HG03280 (cell line): ENCODE results near the gene MAFB.

Source experiments
- ATAC-seq: cut with Tn5 transposase; IDR thresholded peaks from one replicate; pipeline ENCODE4 v1.9.1; 2021; ENCODE audit warnings: mild to moderate bottlenecking, moderate library complexity; ENCODE audit not compliant: unreplicated experiment

The MAFB gene

GRCh38 chr20:40663304-40663790 is 25.7 kb downstream of the MAFB start:
- no peak for ATAC-seq

GRCh38 chr20:40659567-40659966 is 29.5 kb downstream of the MAFB start:
- ATAC-seq: no peak

GRCh38 chr20:40658509-40658908 is 30.5 kb downstream of the MAFB start:
- ATAC-seq: no peak

GRCh38 chr20:40657526-40657925 is 31.5 kb downstream of the MAFB start:
- ATAC-seq: no peak

- ATAC-seq: no peak
Observed at GRCh38 chr20:40655451-40655850, 33.6 kb downstream of the MAFB start.

GRCh38 chr20:40654876-40655275 is 34.2 kb downstream of the MAFB start:
- ATAC-seq: no peak

GRCh38 chr20:40652441-40652987 is 36.5 kb downstream of the MAFB start:
- no peak for ATAC-seq

GRCh38 chr20:40651151-40651550 is 37.9 kb downstream of the MAFB start:
- no peak for ATAC-seq

- ATAC-seq: no peak
Observed at GRCh38 chr20:40650707-40651106, 38.3 kb downstream of the MAFB start.

- ATAC-seq: no peak
Observed at GRCh38 chr20:40648210-40649072, 40.6 kb downstream of the MAFB start.

- ATAC-seq: no peak
Observed at GRCh38 chr20:40646813-40647212, 42.2 kb downstream of the MAFB start.

GRCh38 chr20:40646361-40646760 is 42.7 kb downstream of the MAFB start:
- no peak for ATAC-seq

- ATAC-seq: no peak
Observed at GRCh38 chr20:40644863-40645262, 44.2 kb downstream of the MAFB start.

GRCh38 chr20:40643891-40644290 is 45.1 kb downstream of the MAFB start:
- no peak for ATAC-seq

GRCh38 chr20:40641809-40642208 is 47.2 kb downstream of the MAFB start:
- ATAC-seq: no peak

- ATAC-seq: no peak
Observed at GRCh38 chr20:40641202-40641601, 47.8 kb downstream of the MAFB start.

- no peak for ATAC-seq
Observed at GRCh38 chr20:40640667-40641066, 48.4 kb downstream of the MAFB start.

- no peak for ATAC-seq
Observed at GRCh38 chr20:40639676-40640355, 49.2 kb downstream of the MAFB start.

GRCh38 chr20:40639132-40639531 is 49.9 kb downstream of the MAFB start:
- ATAC-seq: no peak

GRCh38 chr20:40638414-40638813 is 50.6 kb downstream of the MAFB start:
- no peak for ATAC-seq

GRCh38 chr20:40637176-40637575 is 51.9 kb downstream of the MAFB start:
- ATAC-seq: no peak

GRCh38 chr20:40636486-40636885 is 52.5 kb downstream of the MAFB start:
- no peak for ATAC-seq
